Measurements from ENCODE around the gene BTBD2.
"Not testable (repeated sequence)": the region's sequence is repeated elsewhere in the genome, so short reads cannot be mapped to it uniquely, and the experiment has no call there.

Gene BTBD2

GRCh38 chr19:1989513-1990229 lies 25.8 kb downstream of the BTBD2 start:
- Histone ChIP-seq H3K9ac (ENCODE audit: low read length in 2 of 2) (no peak overlapping the region), H3K27ac (ENCODE audit: low read length) (no peak overlapping the region), H3K4me3 (ENCODE audit: low read length in 2 of 2) (no peak overlapping the region), H3K36me3 (ENCODE audit: control insufficient read depth in 2 of 2, insufficient read depth in 2 of 2, low read length in 2 of 2) (peaks cover 23 to 44% of the 10 kb centered on the region in 2 donors), H3K9me3 (ENCODE audit: control insufficient read depth in 2 of 2, low read length in 2 of 2) (no peaks in the 10 kb centered on the region), H3K4me1 (ENCODE audit: control insufficient read depth, insufficient read depth, low read length) (no peaks in the 10 kb centered on the region), H3K27me3 (ENCODE audit: control insufficient read depth in 1 of 2, insufficient read depth in 2 of 2, low read length in 2 of 2) (no peaks in the 10 kb centered on the region)

- not testable (repeated sequence) for H3K4me3 ChIP-seq (ENCODE audit: low read length in 2 of 2); H3K27ac ChIP-seq (ENCODE audit: low read length); H3K9ac ChIP-seq (ENCODE audit: low read length in 2 of 2); H3K4me1 ChIP-seq (ENCODE audit: control insufficient read depth, insufficient read depth, low read length); H3K9me3 ChIP-seq (ENCODE audit: control insufficient read depth in 2 of 2, low read length in 2 of 2); H3K27me3 ChIP-seq (ENCODE audit: control insufficient read depth in 1 of 2, insufficient read depth in 2 of 2, low read length in 2 of 2)
- peaks cover 23 to 44% of the 10 kb centered on the region in 2 donors for H3K36me3 ChIP-seq (ENCODE audit: control insufficient read depth in 2 of 2, insufficient read depth in 2 of 2, low read length in 2 of 2)
Observed at GRCh38 chr19:1988464-1988863, 27.1 kb downstream of the BTBD2 start.

- Histone ChIP-seq H3K27me3 (ENCODE audit: control insufficient read depth in 1 of 2, insufficient read depth in 2 of 2, low read length in 2 of 2) (no peaks in the 10 kb centered on the region), H3K36me3 (ENCODE audit: control insufficient read depth in 2 of 2, insufficient read depth in 2 of 2, low read length in 2 of 2) (peaks cover 17 to 43% of the 10 kb centered on the region in 2 donors), H3K27ac (ENCODE audit: low read length) (no peak overlapping the region), H3K9ac (ENCODE audit: low read length in 2 of 2) (no peak overlapping the region), H3K4me3 (ENCODE audit: low read length in 2 of 2) (no peak overlapping the region), H3K9me3 (ENCODE audit: control insufficient read depth in 2 of 2, low read length in 2 of 2) (no peaks in the 10 kb centered on the region), H3K4me1 (ENCODE audit: control insufficient read depth, insufficient read depth, low read length) (no peaks in the 10 kb centered on the region)
Observed at GRCh38 chr19:1987197-1988187, 28.0 kb downstream of the BTBD2 start.

- H3K27me3 ChIP-seq (ENCODE audit: control insufficient read depth in 1 of 2, insufficient read depth in 2 of 2, low read length in 2 of 2) = no peaks in the 10 kb centered on the region
- H3K27ac ChIP-seq (ENCODE audit: low read length) = no peak overlapping the region
- H3K9ac ChIP-seq (ENCODE audit: low read length in 2 of 2) = no peak overlapping the region
- peaks cover 20 to 45% of the 10 kb centered on the region in 2 donors for H3K36me3 ChIP-seq (ENCODE audit: control insufficient read depth in 2 of 2, insufficient read depth in 2 of 2, low read length in 2 of 2)
- no peaks in the 10 kb centered on the region for H3K4me1 ChIP-seq (ENCODE audit: control insufficient read depth, insufficient read depth, low read length)
- H3K4me3 ChIP-seq (ENCODE audit: low read length in 2 of 2) = no peak overlapping the region
- H3K9me3 ChIP-seq (ENCODE audit: control insufficient read depth in 2 of 2, low read length in 2 of 2) = no peaks in the 10 kb centered on the region
Observed at GRCh38 chr19:1986357-1987162, 29.0 kb downstream of the BTBD2 start.

- Histone ChIP-seq H3K36me3 (ENCODE audit: control insufficient read depth in 2 of 2, insufficient read depth in 2 of 2, low read length in 2 of 2) (peaks cover 23 to 47% of the 10 kb centered on the region in 2 donors), H3K4me1 (ENCODE audit: control insufficient read depth, insufficient read depth, low read length) (no peaks in the 10 kb centered on the region), H3K27ac (ENCODE audit: low read length) (no peak overlapping the region), H3K9ac (ENCODE audit: low read length in 2 of 2) (no peak overlapping the region), H3K4me3 (ENCODE audit: low read length in 2 of 2) (no peak overlapping the region), H3K9me3 (ENCODE audit: control insufficient read depth in 2 of 2, low read length in 2 of 2) (no peaks in the 10 kb centered on the region), H3K27me3 (ENCODE audit: control insufficient read depth in 1 of 2, insufficient read depth in 2 of 2, low read length in 2 of 2) (no peaks in the 10 kb centered on the region)
Observed at GRCh38 chr19:1985588-1986356, 29.7 kb downstream of the BTBD2 start.

- H3K27me3 ChIP-seq (ENCODE audit: control insufficient read depth in 1 of 2, insufficient read depth in 2 of 2, low read length in 2 of 2) = no peaks in the 10 kb centered on the region
- no peaks in the 10 kb centered on the region for H3K4me1 ChIP-seq (ENCODE audit: control insufficient read depth, insufficient read depth, low read length)
- H3K9ac ChIP-seq (ENCODE audit: low read length in 2 of 2) = no peak overlapping the region
- H3K36me3 ChIP-seq (ENCODE audit: control insufficient read depth in 2 of 2, insufficient read depth in 2 of 2, low read length in 2 of 2) = peaks cover 9 to 33% of the 10 kb centered on the region in 2 donors
- no peaks in the 10 kb centered on the region for H3K9me3 ChIP-seq (ENCODE audit: control insufficient read depth in 2 of 2, low read length in 2 of 2)
- no peak overlapping the region for H3K4me3 ChIP-seq (ENCODE audit: low read length in 2 of 2)
- no peak overlapping the region for H3K27ac ChIP-seq (ENCODE audit: low read length)
Observed at GRCh38 chr19:1984357-1984756, 31.2 kb downstream of the BTBD2 start.

GRCh38 chr19:1981253-1981652 lies 34.3 kb downstream of the BTBD2 start:
- no peak overlapping the region for H3K9ac ChIP-seq (ENCODE audit: low read length in 2 of 2)
- no peaks in the 10 kb centered on the region for H3K27me3 ChIP-seq (ENCODE audit: control insufficient read depth in 1 of 2, insufficient read depth in 2 of 2, low read length in 2 of 2)
- H3K9me3 ChIP-seq (ENCODE audit: control insufficient read depth in 2 of 2, low read length in 2 of 2) = no peaks in the 10 kb centered on the region
- no peak overlapping the region for H3K27ac ChIP-seq (ENCODE audit: low read length)
- H3K36me3 ChIP-seq (ENCODE audit: control insufficient read depth in 2 of 2, insufficient read depth in 2 of 2, low read length in 2 of 2) = peaks cover 9 to 17% of the 10 kb centered on the region in 2 donors
- H3K4me3 ChIP-seq (ENCODE audit: low read length in 2 of 2) = no peak overlapping the region
- no peaks in the 10 kb centered on the region for H3K4me1 ChIP-seq (ENCODE audit: control insufficient read depth, insufficient read depth, low read length)

GRCh38 chr19:1980809-1981181 lies 34.7 kb downstream of the BTBD2 start:
- peaks cover 9 to 15% of the 10 kb centered on the region in 2 donors for H3K36me3 ChIP-seq (ENCODE audit: control insufficient read depth in 2 of 2, insufficient read depth in 2 of 2, low read length in 2 of 2)
- no peak overlapping the region for H3K27ac ChIP-seq (ENCODE audit: low read length)
- H3K9me3 ChIP-seq (ENCODE audit: control insufficient read depth in 2 of 2, low read length in 2 of 2) = no peaks in the 10 kb centered on the region
- no peaks in the 10 kb centered on the region for H3K27me3 ChIP-seq (ENCODE audit: control insufficient read depth in 1 of 2, insufficient read depth in 2 of 2, low read length in 2 of 2)
- no peaks in the 10 kb centered on the region for H3K4me1 ChIP-seq (ENCODE audit: control insufficient read depth, insufficient read depth, low read length)
- no peak overlapping the region for H3K4me3 ChIP-seq (ENCODE audit: low read length in 2 of 2)
- no peak overlapping the region for H3K9ac ChIP-seq (ENCODE audit: low read length in 2 of 2)

GRCh38 chr19:1980091-1980808 lies 35.3 kb downstream of the BTBD2 start:
- Histone ChIP-seq H3K27me3 (ENCODE audit: control insufficient read depth in 1 of 2, insufficient read depth in 2 of 2, low read length in 2 of 2) (no peaks in the 10 kb centered on the region), H3K4me3 (ENCODE audit: low read length in 2 of 2) (no peak overlapping the region), H3K9me3 (ENCODE audit: control insufficient read depth in 2 of 2, low read length in 2 of 2) (no peaks in the 10 kb centered on the region), H3K36me3 (ENCODE audit: control insufficient read depth in 2 of 2, insufficient read depth in 2 of 2, low read length in 2 of 2) (peaks cover 9 to 13% of the 10 kb centered on the region in 2 donors), H3K4me1 (ENCODE audit: control insufficient read depth, insufficient read depth, low read length) (no peaks in the 10 kb centered on the region), H3K27ac (ENCODE audit: low read length) (no peak overlapping the region), H3K9ac (ENCODE audit: low read length in 2 of 2) (no peak overlapping the region)

Measured in stomach smooth muscle (tissue), 2 donors.